HG02981 (cell line): Measurements from ENCODE around the gene ZBTB32.

Source experiments
- ATAC-seq: cut with Tn5 transposase; IDR thresholded peaks from one replicate; pipeline ENCODE4 v1.9.1; 2021; ENCODE audit warnings: mild to moderate bottlenecking, moderate library complexity; ENCODE audit not compliant: unreplicated experiment

The ZBTB32 gene

GRCh38 chr19:35750167-35750566 is 45.8 kb downstream of the ZBTB32 start:
- ATAC-seq = no peak

- ATAC-seq = no peak
These were observed 47.7 kb downstream of the ZBTB32 start for GRCh38 chr19:35751839-35752745.

GRCh38 chr19:35752746-35753350 is 48.5 kb downstream of the ZBTB32 start:
- ATAC-seq = no peak

GRCh38 chr19:35753634-35754369 is 49.4 kb downstream of the ZBTB32 start:
- ATAC-seq = no peak

DNA sequence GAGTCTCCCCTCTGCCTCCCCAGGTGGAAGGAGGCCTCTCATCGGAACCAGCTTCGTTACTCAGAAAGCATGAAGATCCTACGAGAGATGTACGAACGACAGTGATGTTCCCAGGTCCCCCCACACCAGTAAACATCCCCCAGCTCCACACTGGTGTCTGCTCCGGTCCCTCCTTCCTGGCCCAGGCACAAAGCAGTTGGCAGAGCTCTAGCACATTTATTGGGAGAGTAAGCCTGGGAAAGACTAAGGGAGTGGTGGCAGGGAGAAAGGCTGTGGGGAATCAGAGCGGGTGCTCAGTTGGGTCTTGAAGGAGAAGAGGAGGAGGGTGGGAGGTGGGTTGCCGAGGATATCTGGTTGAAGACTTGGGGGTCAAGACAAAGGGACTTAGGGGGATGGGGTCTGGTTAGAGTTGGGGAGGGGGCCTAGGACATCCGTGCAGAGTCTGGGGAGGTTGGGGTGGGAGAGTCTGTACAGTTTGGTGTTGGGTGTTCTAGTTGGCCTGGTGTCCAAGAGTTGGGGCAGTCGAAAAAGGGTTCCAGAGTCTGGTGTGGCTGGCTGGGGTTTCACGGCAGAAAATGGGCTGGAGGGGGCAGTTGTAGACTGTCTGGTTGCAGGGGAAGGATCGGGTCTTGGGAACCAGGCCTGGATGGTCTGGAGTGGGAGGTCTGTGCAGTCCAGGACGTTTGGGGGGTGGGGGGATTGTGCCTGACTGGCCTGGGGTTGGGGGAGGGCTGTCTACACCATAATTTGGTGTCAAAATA is 50.2 kb downstream of the ZBTB32 start:
- ATAC-seq = no peak

DNA sequence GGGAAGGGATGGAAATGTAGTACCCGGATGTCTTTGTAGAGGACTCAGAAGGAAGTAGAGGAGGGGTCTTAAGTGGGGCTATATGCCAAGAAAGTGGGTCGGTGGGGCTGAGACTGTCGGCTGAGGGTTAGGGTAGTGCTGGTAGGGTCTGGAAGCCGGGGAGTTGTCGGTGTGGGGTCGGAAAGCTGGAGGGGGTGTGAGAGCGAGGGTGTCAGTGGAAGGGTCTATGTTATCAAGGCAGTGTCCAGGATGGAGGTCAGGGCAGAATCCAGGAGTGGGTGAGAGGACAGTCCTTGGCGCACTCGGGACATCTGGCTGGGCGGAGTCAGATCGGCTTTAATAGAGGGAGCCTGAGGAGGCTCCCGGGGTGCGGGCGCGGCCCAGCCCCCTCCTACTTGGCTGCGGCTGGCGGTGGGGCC is 50.8 kb downstream of the ZBTB32 start:
- ATAC-seq = no peak

- ATAC-seq = no peak
These were observed 51.4 kb downstream of the ZBTB32 start for GRCh38 chr19:35755550-35756376.

- ATAC-seq = no peak
These were observed 52.2 kb downstream of the ZBTB32 start, which contains the start of gene HSPB6 for GRCh38 chr19:35756377-35757230. HSPB6 (minus strand) TSS chr19:35757029; CDS start chr19:35757008, 21 bp downstream.

DNA sequence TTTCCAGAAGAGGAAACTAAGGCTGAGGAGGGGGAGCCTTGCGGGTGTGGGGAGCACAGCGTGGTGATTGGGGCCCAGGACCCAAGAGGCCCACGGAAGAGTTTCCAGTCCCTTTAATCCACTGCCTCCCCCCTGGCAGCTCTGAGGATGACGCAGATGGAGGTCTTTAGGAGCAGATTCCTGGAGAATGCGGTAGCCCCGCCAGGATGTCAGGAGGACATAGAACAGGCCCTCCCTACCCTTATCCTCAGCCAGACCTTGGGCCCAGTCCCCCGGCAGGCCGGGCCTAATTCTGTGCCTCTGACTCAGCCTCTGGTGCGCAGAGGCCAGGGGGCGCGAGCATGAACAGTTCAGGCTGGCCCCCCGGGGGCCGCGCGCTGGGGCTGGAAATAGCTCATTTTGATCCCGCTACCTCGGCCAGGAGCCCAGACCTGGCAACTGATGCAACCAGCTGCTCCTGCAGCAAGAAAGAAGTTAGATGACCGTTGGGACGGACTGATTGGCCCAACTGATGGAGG is 52.9 kb downstream of the ZBTB32 start:
- ATAC-seq = no peak

GRCh38 chr19:35757749-35758608 is 53.6 kb downstream of the ZBTB32 start, which contains the start of gene PROSER3:
PROSER3 (plus strand) TSS chr19:35758176; CDS start chr19:35758216, 40 bp downstream.
- ATAC-seq = peak; percentile 98

DNA sequence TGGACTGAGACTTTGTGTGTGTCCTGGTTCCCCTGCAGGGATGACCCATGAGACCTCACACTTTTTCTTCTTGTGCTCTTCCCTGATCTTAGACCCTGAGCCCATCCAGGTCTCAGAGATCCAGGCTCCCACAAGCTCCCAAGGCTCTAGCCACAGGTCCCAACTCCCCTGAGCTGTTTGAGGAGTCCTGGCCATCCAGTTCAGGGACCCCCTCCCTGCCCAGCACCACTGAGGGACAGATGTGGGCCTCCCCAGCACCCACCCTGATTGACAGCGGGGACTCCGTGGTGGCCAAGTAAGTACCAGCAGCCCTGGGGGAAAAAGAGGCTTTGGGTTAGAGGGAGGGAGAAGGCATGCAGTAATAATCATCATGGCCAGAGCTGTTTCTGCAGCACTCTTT is 55.3 kb downstream of the ZBTB32 start:
- no peak for ATAC-seq

- ATAC-seq = no peak
These were observed 56.5 kb downstream of the ZBTB32 start for GRCh38 chr19:35760711-35761349.

GRCh38 chr19:35764432-35765315 is 60.3 kb downstream of the ZBTB32 start:
- ATAC-seq = no peak
